HepG2 (cell line): ENCODE results near the gene SEPTIN3. TPM values are rescaled to one million over a fixed set of nuclear protein-coding genes. Genes with fewer than 3 reads are reported as not detected.

ENCODE experiments used
- ELK4 ChIP-seq: sonication (generic); formaldehyde crosslinking; IDR thresholded peaks from 2 replicates; pipeline ENCODE4 v1.9.0; 2021; ENCODE audit warnings: missing genetic modification reagents, borderline replicate concordance
- HNRNPH1 ChIP-seq: fragments of 200-400 bp; formaldehyde crosslinking; optimal IDR thresholded peaks from 2 replicates; pipeline ENCODE3; 2017; ENCODE audit warnings: mild to moderate bottlenecking, low read depth, low read length
- KLF9 ChIP-seq: IDR thresholded peaks from 2 replicates; pipeline ENCODE4 v1.6.1; 2016; ENCODE audit warnings: low read depth
- REPIN1 ChIP-seq: sonication (generic); formaldehyde crosslinking; IDR thresholded peaks from 2 replicates; pipeline ENCODE4 v1.8.0; 2022; ENCODE audit warnings: missing genetic modification reagents, low read depth, mild to moderate bottlenecking, borderline replicate concordance
- RFXANK ChIP-seq: IDR thresholded peaks from 2 replicates; pipeline ENCODE4 v1.6.1; 2016
- ZNF326 ChIP-seq: sonication (generic); formaldehyde crosslinking; IDR thresholded peaks from 2 replicates; pipeline ENCODE4 v1.4.0; 2020; ENCODE audit warnings: missing genetic modification reagents, borderline replicate concordance
- polyA plus RNA-seq, 8 experiments: library from polyadenylated mRNA; depleted of rRNA in 3 of 8; stranded (reverse) in 7 of 8; unstranded in 1 of 8; fragments of >200 nt; fragmentation: Illumina TruSeq in 4 of 8; extraction: Trizol in 4 of 8; gene quantifications; 2 replicates each; pipeline versions ENCODE4 v1.2.1 to v1.2.3, GENCODE V29; 2011 to 2016; ENCODE audit warnings: low read depth in 4 of 8, missing spikeins in 1 of 8, mixed read lengths in 1 of 8; ENCODE audit not compliant: insufficient read depth in 1 of 8
- total RNA-seq, 5 experiments: library from RNA; depleted of rRNA; stranded (reverse); fragments of >200 nt; fragmentation: Illumina TruSeq; extraction: Trizol; gene quantifications; 2 replicates each; pipeline ENCODE4 v1.2.3, GENCODE V29; 2016; ENCODE audit warnings: low read depth in 1 of 5
- TF ChIP-seq, protein P1 (sequence below): sonication (generic); formaldehyde crosslinking; IDR thresholded peaks from 2 replicates; pipeline ENCODE4 v1.4.0; 2020; ENCODE audit warnings: missing genetic modification reagents
- TF ChIP-seq, protein P2 (sequence below): sonication (generic); formaldehyde crosslinking; IDR thresholded peaks from 2 replicates; pipeline ENCODE4 v1.8.1; 2023; ENCODE audit warnings: mild to moderate bottlenecking, moderate library complexity, missing genetic modification reagents

SEPTIN3 gene
- total and polyA plus RNA-seq, 2 of the 13 experiments (the other 11 are each of a cell fraction or from before 2014, with no cell fraction given) = 0.04 TPM; not detected in 1

- TF ChIP-seq ZNF326 (CRISPR knock-in tag) (no peak), ELK4 (CRISPR knock-in tag) (no peak), REPIN1 (CRISPR knock-in tag) (no peak), HNRNPH1 (no peak), KLF9 (no peak), RFXANK (CRISPR knock-in tag) (no peak)
- TF ChIP-seq, protein P1, sequence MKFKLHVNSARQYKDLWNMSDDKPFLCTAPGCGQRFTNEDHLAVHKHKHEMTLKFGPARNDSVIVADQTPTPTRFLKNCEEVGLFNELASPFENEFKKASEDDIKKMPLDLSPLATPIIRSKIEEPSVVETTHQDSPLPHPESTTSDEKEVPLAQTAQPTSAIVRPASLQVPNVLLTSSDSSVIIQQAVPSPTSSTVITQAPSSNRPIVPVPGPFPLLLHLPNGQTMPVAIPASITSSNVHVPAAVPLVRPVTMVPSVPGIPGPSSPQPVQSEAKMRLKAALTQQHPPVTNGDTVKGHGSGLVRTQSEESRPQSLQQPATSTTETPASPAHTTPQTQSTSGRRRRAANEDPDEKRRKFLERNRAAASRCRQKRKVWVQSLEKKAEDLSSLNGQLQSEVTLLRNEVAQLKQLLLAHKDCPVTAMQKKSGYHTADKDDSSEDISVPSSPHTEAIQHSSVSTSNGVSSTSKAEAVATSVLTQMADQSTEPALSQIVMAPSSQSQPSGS (CRISPR knock-in tag) = no peak
- TF ChIP-seq, protein P2, sequence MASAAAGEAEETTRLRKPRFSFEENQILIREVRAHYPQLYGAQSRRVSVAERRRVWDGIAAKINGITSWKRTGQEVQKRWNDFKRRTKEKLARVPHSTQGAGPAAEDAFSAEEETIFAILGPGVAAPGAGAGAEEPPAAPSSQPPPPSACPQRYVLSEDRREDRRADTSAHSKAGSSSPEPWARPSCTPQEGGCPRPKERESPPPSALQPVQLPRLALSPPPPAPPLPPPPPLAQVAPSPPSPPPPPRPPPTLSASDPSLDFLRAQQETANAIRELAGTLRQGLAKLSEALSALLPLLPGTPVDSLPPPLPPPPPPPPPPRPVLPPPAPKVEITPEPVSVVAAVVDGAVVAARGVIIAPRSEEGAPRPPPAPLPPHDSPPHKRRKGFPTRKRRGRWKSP (CRISPR knock-in tag) = no peak
Measured at GRCh38 chr22:42018224-42018623, 49.0 kb downstream of the SEPTIN3 start (continued).

Other genes starting within 250 kb of the SEPTIN3 start
- 11.3 and 17.4 TPM in 2 replicates for gene CCDC134, start 168.8 kb upstream of the SEPTIN3 start, total RNA-seq (2016; rRNA removed; fragmentation: Illumina TruSeq; extraction: Trizol)
- 4.8 and 5.6 TPM in 2 replicates for gene CCDC134, start 168.8 kb upstream of the SEPTIN3 start, polyA plus RNA-seq (2011; rRNA removed)
- 30.2 and 53.8 TPM in 2 replicates for gene SREBF2, start 136.3 kb upstream of the SEPTIN3 start, total RNA-seq (2016; rRNA removed; fragmentation: Illumina TruSeq; extraction: Trizol)
- gene SREBF2, start 136.3 kb upstream of the SEPTIN3 start, polyA plus RNA-seq (2011; rRNA removed) = 72.6 and 108 TPM in 2 replicates
- gene SHISA8, start 54.4 kb upstream of the SEPTIN3 start, total RNA-seq (2016; rRNA removed; fragmentation: Illumina TruSeq; extraction: Trizol) = not detected in 2 replicates
- not detected in 2 replicates for gene SHISA8, start 54.4 kb upstream of the SEPTIN3 start, polyA plus RNA-seq (2011; rRNA removed)
- gene TNFRSF13C, start 42.6 kb upstream of the SEPTIN3 start, total RNA-seq (2016; rRNA removed; fragmentation: Illumina TruSeq; extraction: Trizol) = 0.11 TPM in 1 of 2 replicates, not detected in the other
- 0.22 and 0.29 TPM in 2 replicates for gene TNFRSF13C, start 42.6 kb upstream of the SEPTIN3 start, polyA plus RNA-seq (2011; rRNA removed)
- gene CENPM, start 22.3 kb upstream of the SEPTIN3 start, total RNA-seq (2016; rRNA removed; fragmentation: Illumina TruSeq; extraction: Trizol) = 37.3 and 41.8 TPM in 2 replicates
- 10.6 and 11.2 TPM in 2 replicates for gene CENPM, start 22.3 kb upstream of the SEPTIN3 start, polyA plus RNA-seq (2011; rRNA removed)
- not detected in 2 replicates for gene WBP2NL, start 29.3 kb downstream of the SEPTIN3 start, total RNA-seq (2016; rRNA removed; fragmentation: Illumina TruSeq; extraction: Trizol)
- gene WBP2NL, start 29.3 kb downstream of the SEPTIN3 start, polyA plus RNA-seq (2011; rRNA removed) = not detected in 2 replicates
- 9.1 and 15.1 TPM in 2 replicates for gene NAGA, start 101.4 kb downstream of the SEPTIN3 start, total RNA-seq (2016; rRNA removed; fragmentation: Illumina TruSeq; extraction: Trizol)
- gene NAGA, start 101.4 kb downstream of the SEPTIN3 start, polyA plus RNA-seq (2011; rRNA removed) = 23.4 and 25.7 TPM in 2 replicates
- 0.07 TPM in 1 of 2 replicates, not detected in the other for gene PHETA2, start 104.8 kb downstream of the SEPTIN3 start, total RNA-seq (2016; rRNA removed; fragmentation: Illumina TruSeq; extraction: Trizol)
- not detected in 2 replicates for gene PHETA2, start 104.8 kb downstream of the SEPTIN3 start, polyA plus RNA-seq (2011; rRNA removed)
- 8.3 and 13.3 TPM in 2 replicates for gene SMDT1, start 110.3 kb downstream of the SEPTIN3 start, total RNA-seq (2016; rRNA removed; fragmentation: Illumina TruSeq; extraction: Trizol)
- 26.6 and 32.8 TPM in 2 replicates for gene SMDT1, start 110.3 kb downstream of the SEPTIN3 start, polyA plus RNA-seq (2011; rRNA removed)
- 87.8 and 107 TPM in 2 replicates for gene NDUFA6, start 121.3 kb downstream of the SEPTIN3 start, total RNA-seq (2016; rRNA removed; fragmentation: Illumina TruSeq; extraction: Trizol)
- gene NDUFA6, start 121.3 kb downstream of the SEPTIN3 start, polyA plus RNA-seq (2011; rRNA removed) = 64.4 and 68.5 TPM in 2 replicates
- gene CYP2D6, start 161.4 kb downstream of the SEPTIN3 start, total RNA-seq (2016; rRNA removed; fragmentation: Illumina TruSeq; extraction: Trizol) = 0.18 and 1.0 TPM in 2 replicates
- 3.7 and 4.4 TPM in 2 replicates for gene CYP2D6, start 161.4 kb downstream of the SEPTIN3 start, polyA plus RNA-seq (2011; rRNA removed)